Skeletal muscle satellite cell (primary cell): Measurements from ENCODE around the gene SNAI3.

Experiments
- H3K27me3 ChIP-seq: 2 replicates; pipeline ENCODE4 v1.7.0; 2013; ENCODE audit warnings: low read length; ENCODE audit not compliant: control insufficient read depth, insufficient read depth
- H3K36me3 ChIP-seq: 2 replicates; pipeline ENCODE4 v1.7.0; 2013; ENCODE audit warnings: mild to moderate bottlenecking, control low read depth, low read length; ENCODE audit not compliant: insufficient read depth
- H3K4me1 ChIP-seq: 2 replicates; pipeline ENCODE4 v1.7.0; 2013; ENCODE audit warnings: low read length; ENCODE audit not compliant: control insufficient read depth, insufficient read depth
- H3K4me2 ChIP-seq: 2 replicates; pipeline ENCODE4 v1.7.0; 2013; ENCODE audit warnings: mild to moderate bottlenecking, low read length
- H3K4me3 ChIP-seq: 2 replicates; pipeline ENCODE4 v1.7.0; 2013; ENCODE audit warnings: low read length
- H3K9ac ChIP-seq: 2 replicates; pipeline ENCODE4 v1.7.0; 2013; ENCODE audit warnings: mild to moderate bottlenecking, low read depth, low read length, moderate library complexity
- H3K9me3 ChIP-seq: replicated peaks from 2 replicates; pipeline ENCODE4 v1.7.0; 2013; ENCODE audit warnings: mild to moderate bottlenecking, control low read depth, low read length

SNAI3 gene

GRCh38 chr16:88639231-88640038 is 46.9 kb downstream of the SNAI3 start:
- Histone ChIP-seq H3K27me3 (peaks cover 23% of the 10 kb centered on the region), H3K9ac (no peak overlapping the region), H3K9me3 (no peaks in the 10 kb centered on the region), H3K4me1 (no peaks in the 10 kb centered on the region), H3K4me2 (peak overlapping the region; percentile 54), H3K4me3 (no peak overlapping the region), H3K36me3 (no peaks in the 10 kb centered on the region)

GRCh38 chr16:88638323-88639230 is 47.7 kb downstream of the SNAI3 start, which contains the start of gene IL17C:
IL17C (plus strand) TSS chr16:88638572; CDS start chr16:88638642, 70 bp downstream.
- H3K4me2 ChIP-seq: no peak within 1 kb of the TSS
- H3K4me1 ChIP-seq: no peaks in the 10 kb centered on the region

GRCh38 chr16:88636488-88637265 is 49.6 kb downstream of the SNAI3 start:
- peaks cover 3% of the 10 kb centered on the region for H3K36me3 ChIP-seq
- H3K4me1 ChIP-seq: no peaks in the 10 kb centered on the region
- H3K4me3 ChIP-seq: no peak overlapping the region
- no peaks in the 10 kb centered on the region for H3K9me3 ChIP-seq
- H3K4me2 ChIP-seq: no peak overlapping the region
- H3K27me3 ChIP-seq: peaks cover 23% of the 10 kb centered on the region
- H3K9ac ChIP-seq: no peak overlapping the region

More at GRCh38 chr16:88638323-88639230, 47.7 kb downstream of the SNAI3 start, which contains the start of gene IL17C:
- Histone ChIP-seq H3K9me3 (no peaks in the 10 kb centered on the region), H3K9ac (no peak within 1 kb of the TSS), H3K36me3 (no peaks in the 10 kb centered on the region), H3K4me3 (no peak within 1 kb of the TSS), H3K27me3 (peaks cover 23% of the 10 kb centered on the region)

- H3K27me3 ChIP-seq: peaks cover 23% of the 10 kb centered on the region
These were observed 50.5 kb downstream of the SNAI3 start for GRCh38 chr16:88635671-88636319.

GRCh38 chr16:88634994-88635670 is 51.2 kb downstream of the SNAI3 start:
- no peak overlapping the region for H3K9ac ChIP-seq
- peaks cover 15% of the 10 kb centered on the region for H3K36me3 ChIP-seq
- H3K4me2 ChIP-seq: no peak overlapping the region
- no peaks in the 10 kb centered on the region for H3K9me3 ChIP-seq
- no peak overlapping the region for H3K4me3 ChIP-seq
- peaks cover 18% of the 10 kb centered on the region for H3K27me3 ChIP-seq
- H3K4me1 ChIP-seq: no peaks in the 10 kb centered on the region

More at GRCh38 chr16:88635671-88636319, 50.5 kb downstream of the SNAI3 start:
- Histone ChIP-seq H3K4me3 (no peak overlapping the region), H3K9ac (no peak overlapping the region), H3K36me3 (peaks cover 11% of the 10 kb centered on the region), H3K4me2 (no peak overlapping the region), H3K4me1 (no peaks in the 10 kb centered on the region), H3K9me3 (no peaks in the 10 kb centered on the region)

GRCh38 chr16:88634141-88634993 is 51.9 kb downstream of the SNAI3 start:
- H3K4me1 ChIP-seq: no peaks in the 10 kb centered on the region
- peaks cover 11% of the 10 kb centered on the region for H3K27me3 ChIP-seq
- H3K4me3 ChIP-seq: no peak overlapping the region
- peaks cover 23% of the 10 kb centered on the region for H3K36me3 ChIP-seq
- no peak overlapping the region for H3K9ac ChIP-seq
- no peaks in the 10 kb centered on the region for H3K9me3 ChIP-seq
- no peak overlapping the region for H3K4me2 ChIP-seq

- Histone ChIP-seq H3K4me1 (no peaks in the 10 kb centered on the region), H3K4me2 (no peak overlapping the region), H3K9ac (no peak overlapping the region), H3K36me3 (peaks cover 24% of the 10 kb centered on the region), H3K27me3 (peaks cover 4% of the 10 kb centered on the region), H3K4me3 (no peak overlapping the region), H3K9me3 (no peaks in the 10 kb centered on the region)
These were observed 52.6 kb downstream of the SNAI3 start for GRCh38 chr16:88633684-88634140.

- Histone ChIP-seq H3K4me3 (no peak overlapping the region), H3K9ac (no peak overlapping the region), H3K4me1 (no peaks in the 10 kb centered on the region), H3K27me3 (no peaks in the 10 kb centered on the region), H3K9me3 (no peaks in the 10 kb centered on the region), H3K4me2 (no peak overlapping the region), H3K36me3 (peaks cover 34% of the 10 kb centered on the region)
These were observed 53.7 kb downstream of the SNAI3 start for GRCh38 chr16:88632587-88632930.

GRCh38 chr16:88631920-88632586 is 54.3 kb downstream of the SNAI3 start:
- H3K4me2 ChIP-seq: no peak overlapping the region
- peaks cover 39% of the 10 kb centered on the region for H3K36me3 ChIP-seq
- no peak overlapping the region for H3K9ac ChIP-seq
- no peaks in the 10 kb centered on the region for H3K4me1 ChIP-seq
- no peaks in the 10 kb centered on the region for H3K9me3 ChIP-seq
- H3K27me3 ChIP-seq: no peaks in the 10 kb centered on the region
- H3K4me3 ChIP-seq: no peak overlapping the region
